NCI-H1105 (cell line): ENCODE data around the gene BMP10.

Experiments used
- DNase-seq: peaks from one replicate; lab custom pipeline; 2025; lab: John Stamatoyannopoulos, UW

The BMP10 gene

GRCh38 chr2:68889500-68889899 lies 18.3 kb upstream of the BMP10 start:
- no peak for DNase-seq

DNA sequence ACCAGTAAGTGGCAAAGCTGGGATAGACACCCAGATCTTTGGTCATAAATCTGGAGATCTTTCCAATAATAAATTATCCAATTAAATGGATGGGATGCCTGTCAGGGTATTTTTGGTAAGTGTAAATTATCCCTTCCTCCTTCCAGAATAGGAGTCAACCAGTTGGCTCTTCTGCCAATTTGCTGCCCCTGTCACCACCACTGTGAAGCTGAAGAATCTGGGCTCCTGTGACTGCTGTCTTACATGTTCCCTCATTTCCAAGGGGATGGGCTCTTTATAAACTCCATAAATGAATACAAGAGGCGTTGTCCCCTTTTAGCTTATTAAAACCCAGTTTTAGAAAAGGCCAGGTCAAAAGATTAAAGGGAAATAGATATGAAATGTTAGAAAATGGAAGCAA lies 17.8 kb upstream of the BMP10 start:
- DNase-seq, result no peak

DNA sequence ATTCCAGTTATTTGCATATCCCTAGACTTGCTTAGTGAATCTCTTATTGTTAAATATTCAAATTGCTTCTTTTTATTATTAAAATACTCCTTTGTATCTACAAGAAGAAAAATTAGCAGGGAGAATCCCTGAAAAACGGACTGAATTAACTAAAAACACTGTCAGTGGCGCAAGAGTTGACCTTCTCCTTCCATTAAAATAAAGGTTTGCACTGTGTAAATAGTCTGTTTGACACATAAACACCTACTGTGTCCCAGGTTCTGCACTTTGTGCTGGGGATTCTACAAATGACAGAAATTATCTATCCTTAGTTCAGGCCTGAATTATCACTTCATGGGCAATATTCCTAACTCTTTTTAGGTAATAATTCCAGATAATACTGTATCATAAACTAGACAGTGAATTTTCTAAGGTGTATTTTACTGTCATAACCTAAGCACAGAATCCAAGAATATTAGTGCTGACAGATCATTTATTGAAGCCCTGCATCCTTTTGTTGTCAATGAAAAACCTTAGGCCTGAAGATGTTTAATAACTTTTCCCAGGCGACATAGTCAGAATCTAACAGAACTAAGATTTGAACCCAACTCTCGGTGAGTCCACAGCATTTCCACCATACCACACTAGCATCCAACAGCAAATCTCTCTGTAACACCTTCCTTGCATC lies 17.0 kb upstream of the BMP10 start:
- no peak for DNase-seq

DNA sequence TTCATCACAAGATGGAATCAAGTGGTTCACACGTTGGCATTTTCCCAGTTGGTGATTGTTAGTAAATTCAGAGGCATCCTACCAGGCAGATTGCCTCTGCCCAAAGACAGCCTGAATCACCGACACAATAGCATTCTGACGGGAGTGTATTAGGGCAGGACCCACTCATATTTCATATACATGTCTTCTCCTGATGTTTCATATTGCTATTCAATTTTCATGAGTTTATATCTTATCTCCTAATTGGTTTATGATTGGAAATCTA lies 14.5 kb upstream of the BMP10 start:
- DNase-seq, result no peak

DNA sequence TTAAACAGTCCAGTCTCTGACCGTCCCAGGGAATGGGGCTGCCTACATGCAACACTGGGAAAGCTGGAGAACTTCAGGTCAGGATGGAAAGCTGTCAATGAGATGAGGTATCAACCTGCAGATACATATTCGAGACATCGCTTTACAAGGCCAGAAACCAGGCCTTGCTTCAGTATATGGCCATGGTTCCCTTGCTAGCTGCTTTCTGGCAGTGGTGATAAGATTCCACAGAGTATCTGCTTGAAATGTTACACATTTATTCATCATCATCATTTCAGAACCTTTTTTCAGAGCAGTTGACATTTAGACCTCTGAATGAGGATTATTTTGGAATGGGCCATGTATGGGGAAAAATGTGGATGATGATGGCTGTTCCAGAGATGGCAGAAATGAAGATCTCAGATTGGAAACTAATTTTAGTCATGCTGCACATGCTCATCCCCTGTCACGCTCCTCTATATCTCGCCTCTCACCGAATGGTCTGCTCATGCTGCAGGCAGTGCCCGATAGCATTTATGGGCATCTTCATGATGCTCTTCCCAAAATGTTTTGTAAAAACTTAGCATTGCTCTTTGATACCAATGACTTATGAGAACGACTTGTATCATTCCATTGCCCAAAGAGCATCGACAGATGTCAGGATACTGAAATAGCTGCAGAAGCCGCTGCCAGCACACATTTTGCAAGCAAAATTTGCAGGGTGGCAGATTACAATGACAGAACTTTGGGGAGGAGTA lies 14.0 kb upstream of the BMP10 start:
- no peak for DNase-seq

GRCh38 chr2:68880213-68880612 lies 9.0 kb upstream of the BMP10 start:
- DNase-seq, result no peak

DNA sequence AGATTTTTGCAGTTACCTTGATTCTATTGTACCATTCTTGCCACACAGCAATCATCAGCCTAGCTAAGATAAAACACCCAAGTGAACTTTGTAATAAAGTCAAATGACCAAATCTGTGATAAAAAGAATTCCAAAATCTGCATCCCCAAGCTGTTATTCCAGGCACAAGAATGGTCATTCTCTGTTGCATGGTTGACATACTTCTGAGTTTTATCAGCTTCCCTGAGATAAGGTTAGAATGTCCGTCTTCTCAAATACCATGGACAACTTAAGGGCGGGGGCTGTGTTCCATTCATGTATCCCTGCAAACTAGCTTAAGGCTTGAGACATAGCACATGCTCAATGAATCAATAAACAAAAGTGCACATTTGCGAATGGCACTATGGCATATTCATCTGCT lies 8.1 kb upstream of the BMP10 start:
- DNase-seq, result no peak

GRCh38 chr2:68878753-68879152 lies 7.6 kb upstream of the BMP10 start:
- no peak for DNase-seq

- DNase-seq, result no peak
Measured at GRCh38 chr2:68878071-68878711, 7.0 kb upstream of the BMP10 start.

GRCh38 chr2:68877079-68877772 lies 6.0 kb upstream of the BMP10 start:
- no peak for DNase-seq

GRCh38 chr2:68870215-68870614 lies 982 bp downstream of the BMP10 start:
- DNase-seq, result no peak

- DNase-seq, result no peak
Measured at GRCh38 chr2:68865108-68865507, 6.1 kb downstream of the BMP10 start.

GRCh38 chr2:68863996-68864395 lies 7.2 kb downstream of the BMP10 start:
- DNase-seq, result no peak

DNA sequence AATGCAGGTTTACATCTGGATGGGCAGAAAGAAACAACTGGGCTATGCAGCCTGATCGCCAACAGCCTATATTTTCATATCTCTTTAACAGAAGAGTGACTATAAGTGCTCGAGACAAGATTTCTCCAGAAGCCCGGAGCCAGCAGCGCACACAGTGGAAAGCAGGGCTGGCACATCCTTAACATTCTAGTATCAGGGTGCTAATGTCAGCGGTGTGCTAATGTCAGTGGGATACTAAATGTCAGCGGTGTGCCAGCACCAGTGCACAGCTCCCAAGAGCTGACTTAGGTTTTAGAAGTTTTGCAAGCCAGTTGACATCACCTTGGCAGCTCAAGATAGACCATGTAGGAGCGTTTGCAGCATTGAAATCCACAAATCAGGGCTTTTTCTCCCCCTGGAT lies 8.3 kb downstream of the BMP10 start:
- DNase-seq, result no peak

DNA sequence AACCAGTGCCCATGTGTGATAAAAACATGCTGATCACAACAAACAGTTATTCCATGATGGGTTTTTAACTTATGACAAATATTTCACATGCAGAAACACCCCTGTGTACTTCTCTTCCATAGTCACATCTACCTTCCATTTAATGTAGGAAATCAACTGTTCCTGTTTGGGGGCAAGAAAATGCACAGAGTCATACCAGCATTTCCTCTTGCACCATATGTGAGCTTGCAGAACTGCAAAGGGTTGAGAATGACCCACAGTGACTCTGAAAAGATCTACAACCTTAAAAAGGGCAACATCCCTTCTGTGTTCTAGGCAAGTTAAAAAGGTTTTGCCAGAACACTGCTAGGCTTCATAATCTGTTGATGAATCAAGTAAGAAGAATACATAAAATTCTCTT lies 9.9 kb downstream of the BMP10 start:
- DNase-seq, result no peak

DNA sequence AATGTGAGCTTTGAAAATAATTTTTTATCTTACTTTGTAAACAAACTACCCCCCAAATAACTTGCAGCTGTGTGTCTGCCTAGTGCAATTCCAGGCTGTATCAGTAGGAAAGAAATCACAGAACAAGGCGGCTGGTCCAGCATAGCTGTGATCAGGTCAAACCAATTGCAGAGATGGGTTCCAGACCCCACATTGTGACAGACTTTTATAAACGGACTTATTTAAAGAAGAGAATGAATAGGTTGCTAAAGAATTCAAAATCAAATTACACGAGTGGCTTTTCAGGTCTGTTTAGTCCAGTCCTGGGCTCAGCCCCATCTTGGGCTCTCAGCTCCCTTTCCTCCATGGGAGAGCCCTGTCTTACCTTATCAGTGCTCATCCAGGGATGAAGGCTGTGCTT lies 11.1 kb downstream of the BMP10 start:
- no peak for DNase-seq

DNA sequence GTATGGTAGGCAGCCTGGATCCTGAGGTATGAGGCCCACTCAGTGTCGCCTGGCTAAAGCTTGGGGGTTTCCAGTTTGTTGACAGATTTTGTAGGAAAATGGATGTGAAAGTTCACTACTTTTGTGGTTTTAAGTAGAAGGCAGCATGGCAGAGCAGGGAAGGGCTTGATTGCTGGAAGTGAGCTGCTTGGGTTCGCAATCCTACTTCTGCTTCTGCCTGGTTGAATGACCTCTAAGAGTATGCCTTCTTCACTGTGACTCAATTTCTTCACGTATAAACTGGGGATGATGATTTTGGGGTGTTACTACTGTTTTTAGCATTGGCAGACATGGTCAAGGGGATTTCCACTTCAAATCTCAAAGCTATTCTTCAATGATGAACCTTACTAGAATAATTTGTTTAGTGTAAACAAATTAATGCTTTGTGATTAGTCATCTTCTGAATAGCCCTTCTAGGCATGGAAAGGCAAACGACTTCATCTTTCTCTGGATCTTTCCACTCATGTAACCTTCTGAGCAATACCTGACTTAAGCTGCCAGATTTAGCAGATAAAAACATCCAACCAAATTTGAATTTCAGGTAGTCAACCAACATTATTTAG lies 13.2 kb downstream of the BMP10 start:
- no peak for DNase-seq

DNA sequence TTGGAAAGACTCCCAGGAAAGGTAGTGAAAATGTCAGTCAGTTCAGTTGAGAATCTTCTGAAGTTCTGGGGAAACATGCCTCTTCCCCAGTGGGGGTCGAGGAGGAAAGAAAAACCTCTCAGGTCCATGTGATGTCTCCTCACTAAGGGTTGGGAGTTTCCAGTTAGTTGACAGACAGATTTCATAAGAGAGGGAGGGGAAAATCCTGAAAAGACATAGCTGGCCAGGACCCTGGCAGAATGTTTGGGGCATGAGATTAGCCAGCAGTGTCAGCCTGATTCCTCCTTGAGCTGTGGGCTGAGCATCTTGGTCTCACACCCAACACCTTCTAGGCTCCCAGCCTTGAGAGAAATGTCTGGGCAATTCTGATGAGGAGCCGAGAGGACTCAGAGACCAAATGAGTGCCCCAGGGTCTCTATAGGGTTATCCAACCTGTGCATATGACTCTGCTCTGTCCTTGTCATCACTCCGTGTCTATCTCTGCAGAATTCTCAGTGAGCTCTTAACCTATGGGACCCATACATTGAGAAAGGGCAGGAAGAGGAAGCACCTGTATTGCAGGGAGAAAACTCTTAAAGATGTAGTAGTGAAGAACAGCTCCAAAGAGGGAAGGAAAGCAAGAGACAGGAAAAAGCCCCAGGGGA lies 13.9 kb downstream of the BMP10 start:
- no peak for DNase-seq

DNA sequence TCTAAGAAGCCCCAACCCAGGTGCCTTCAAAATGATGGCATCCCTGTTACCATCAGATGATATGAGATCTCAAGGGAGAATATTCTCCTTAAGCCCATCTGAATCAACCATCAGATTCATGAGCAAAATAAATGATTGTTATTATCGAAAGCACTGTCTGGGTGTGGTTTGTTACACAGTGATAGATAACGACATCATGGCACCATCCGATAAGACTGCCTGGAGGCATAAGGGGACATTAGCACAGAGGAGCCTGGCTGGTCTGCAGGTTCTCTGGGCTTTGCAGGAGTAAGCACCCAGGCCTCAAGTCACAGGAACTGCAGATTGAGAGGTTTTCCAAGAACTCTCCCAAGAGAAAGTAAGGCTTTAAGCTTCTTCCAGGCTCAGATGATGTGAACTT lies 15.6 kb downstream of the BMP10 start:
- DNase-seq, result no peak

DNA sequence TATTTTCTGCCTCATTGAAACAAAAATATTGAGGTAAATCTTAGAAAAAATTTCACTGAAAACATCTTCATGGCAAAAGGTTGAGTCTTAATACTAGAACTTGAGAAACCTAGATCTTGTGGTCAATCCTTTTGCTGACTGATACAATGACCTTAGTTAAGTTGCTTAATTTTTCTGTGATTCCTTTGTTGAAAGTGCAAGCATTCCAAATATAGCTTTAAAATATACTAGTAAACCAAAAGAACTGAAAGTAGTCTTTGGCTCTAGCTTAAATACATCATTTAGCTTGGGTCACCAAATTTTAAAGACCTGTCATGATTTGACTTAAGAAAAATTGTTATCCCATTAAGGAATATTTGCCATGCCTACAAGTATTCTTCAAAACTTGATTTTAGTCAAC lies 16.7 kb downstream of the BMP10 start:
- no peak for DNase-seq

GRCh38 chr2:68853915-68854314 lies 17.3 kb downstream of the BMP10 start:
- no peak for DNase-seq

GRCh38 chr2:68853035-68853434 lies 18.2 kb downstream of the BMP10 start:
- no peak for DNase-seq
